HEK293 (cell line): ENCODE measurements around the gene VANGL1.

Experiments
- CTCF ChIA-PET: fragments of 350-600 bp; formaldehyde crosslinking; extraction: SDS; loops from one replicate; lab custom pipeline; 2021; ENCODE audit warnings: antibody characterized with exemption; lab: Yijun Ruan, JAX
- POLR2A ChIA-PET: fragments of 300-600 bp; formaldehyde crosslinking; extraction: SDS; loops from one replicate; lab custom pipeline; 2020; ENCODE audit warnings: antibody characterized with exemption, inconsistent platforms; lab: Yijun Ruan, JAX
- H3K27ac ChIP-seq: fragments of 200-500 bp; sonication (Bioruptor generic); 2 replicates; pipeline ENCODE4 v1.5.1; 2014; ENCODE audit warnings: low read depth, low read length, control low read depth, inconsistent platforms; ENCODE audit errors: extremely low read depth
- H3K36me3 ChIP-seq, 2 experiments: fragments of 200-500 bp in 1 of 2; sonication (Bioruptor generic) in 1 of 2; 1 replicate in 1 of 2; 2 replicates in 1 of 2; pipeline ENCODE4 v1.5.1; 2014 to 2017; ENCODE audit warnings: inconsistent platforms in 2 of 2, low read length in 2 of 2; ENCODE audit not compliant: control insufficient read depth in 2 of 2, insufficient read depth in 1 of 2
- H3K4me1 ChIP-seq: fragments of 200-500 bp; sonication (Bioruptor generic); 2 replicates; pipeline ENCODE4 v1.5.1; 2014; ENCODE audit warnings: mild to moderate bottlenecking, low read length, inconsistent platforms; ENCODE audit not compliant: control insufficient read depth, insufficient read depth
- H3K4me3 ChIP-seq: 2 replicates; pipeline ENCODE4 v1.5.1; 2011; ENCODE audit warnings: low read depth, mild to moderate bottlenecking, control low read depth, low read length, moderate library complexity
- H3K9me3 ChIP-seq: fragments of 200-500 bp; sonication (Bioruptor generic); 2 replicates; pipeline ENCODE4 v1.5.1; 2014; ENCODE audit warnings: low read depth, low read length, inconsistent platforms; ENCODE audit not compliant: control insufficient read depth, insufficient read depth
- GLI4 ChIP-seq: fragments of 450-650 bp; formaldehyde crosslinking; IDR thresholded peaks from 2 replicates; pipeline ENCODE4 v1.5.1; 2016; ENCODE audit warnings: missing biosample characterization, missing genetic modification characterization
- HIC1 ChIP-seq: fragments of 450-650 bp; formaldehyde crosslinking; IDR thresholded peaks from 2 replicates; pipeline ENCODE4 v1.5.1; 2016; ENCODE audit warnings: missing biosample characterization, missing genetic modification characterization
- REST ChIP-seq: fragments of 450-650 bp; formaldehyde crosslinking; IDR thresholded peaks from 2 replicates; pipeline ENCODE4 v1.5.1; 2016; ENCODE audit warnings: missing biosample characterization, missing genetic modification characterization
- SCRT2 ChIP-seq: fragments of 450-650 bp; formaldehyde crosslinking; IDR thresholded peaks from 2 replicates; pipeline ENCODE4 v1.5.1; 2016; ENCODE audit warnings: missing biosample characterization, missing genetic modification characterization
- SETDB1 ChIP-seq: IDR thresholded peaks from one replicate; pipeline ENCODE4 v1.6.1; 2017; ENCODE audit warnings: mild to moderate bottlenecking, low read length, moderate library complexity, mixed read lengths; ENCODE audit not compliant: insufficient read length
- TCF7L2 ChIP-seq: IDR thresholded peaks from 2 replicates; pipeline ENCODE4 v1.6.1; 2011; ENCODE audit warnings: low read depth, mild to moderate bottlenecking, inconsistent platforms, low read length, moderate library complexity, borderline replicate concordance
- ZNF121 ChIP-seq: fragments of 450-650 bp; formaldehyde crosslinking; IDR thresholded peaks from 2 replicates; pipeline ENCODE4 v1.5.1; 2016; ENCODE audit warnings: missing biosample characterization, missing genetic modification characterization
- ZNF26 ChIP-seq: fragments of 450-650 bp; formaldehyde crosslinking; IDR thresholded peaks from 2 replicates; pipeline ENCODE4 v1.5.1; 2016; ENCODE audit warnings: missing biosample characterization, missing genetic modification characterization
- ZNF398 ChIP-seq: fragments of 450-650 bp; formaldehyde crosslinking; IDR thresholded peaks from 2 replicates; pipeline ENCODE4 v1.5.1; 2017; ENCODE audit warnings: missing biosample characterization, missing genetic modification characterization
- ZNF404 ChIP-seq: fragments of 450-650 bp; formaldehyde crosslinking; IDR thresholded peaks from 2 replicates; pipeline ENCODE4 v1.5.1; 2017; ENCODE audit warnings: missing biosample characterization, missing genetic modification characterization
- ZNF416 ChIP-seq: fragments of 450-650 bp; formaldehyde crosslinking; IDR thresholded peaks from 2 replicates; pipeline ENCODE4 v1.5.1; 2016; ENCODE audit warnings: missing biosample characterization, missing genetic modification characterization
- ZNF521 ChIP-seq: fragments of 450-650 bp; formaldehyde crosslinking; IDR thresholded peaks from 2 replicates; pipeline ENCODE4 v1.5.1; 2017; ENCODE audit warnings: missing biosample characterization, mild to moderate bottlenecking, missing genetic modification characterization
- ZNF560 ChIP-seq: fragments of 450-650 bp; formaldehyde crosslinking; IDR thresholded peaks from 2 replicates; pipeline ENCODE4 v1.5.1; 2017; ENCODE audit warnings: missing biosample characterization, missing genetic modification characterization, borderline replicate concordance
- ZNF596 ChIP-seq: fragments of 450-650 bp; IDR thresholded peaks from 2 replicates; pipeline ENCODE4 v1.5.0; 2018; ENCODE audit warnings: missing biosample characterization, mild to moderate bottlenecking, missing genetic modification characterization, moderate library complexity
- ZNF610 ChIP-seq: fragments of 450-650 bp; formaldehyde crosslinking; IDR thresholded peaks from 2 replicates; pipeline ENCODE4 v1.5.1; 2016; ENCODE audit warnings: missing biosample characterization, missing genetic modification characterization, borderline replicate concordance
- ZNF747 ChIP-seq: fragments of 450-650 bp; formaldehyde crosslinking; IDR thresholded peaks from 2 replicates; pipeline ENCODE4 v1.5.1; 2016; ENCODE audit warnings: missing biosample characterization, missing genetic modification characterization
- ZNF768 ChIP-seq: fragments of 450-650 bp; formaldehyde crosslinking; IDR thresholded peaks from 2 replicates; pipeline ENCODE4 v1.5.1; 2018; ENCODE audit warnings: missing biosample characterization, mild to moderate bottlenecking, missing genetic modification characterization
- ZNF792 ChIP-seq: fragments of 450-650 bp; formaldehyde crosslinking; IDR thresholded peaks from 2 replicates; pipeline ENCODE4 v1.5.1; 2016; ENCODE audit warnings: missing biosample characterization, missing genetic modification characterization
- ZSCAN30 ChIP-seq: fragments of 450-650 bp; IDR thresholded peaks from 2 replicates; pipeline ENCODE4 v1.5.1; 2018; ENCODE audit warnings: missing biosample characterization, mild to moderate bottlenecking, missing genetic modification characterization, moderate library complexity
- TF ChIP-seq, protein P1 (sequence below): fragments of 450-650 bp; formaldehyde crosslinking; IDR thresholded peaks from 2 replicates; pipeline ENCODE4 v1.5.1; 2016; ENCODE audit warnings: missing biosample characterization, missing genetic modification characterization
- TF ChIP-seq, protein P2 (sequence below): fragments of 450-650 bp; formaldehyde crosslinking; IDR thresholded peaks from 2 replicates; pipeline ENCODE4 v1.5.1; 2016; ENCODE audit warnings: missing biosample characterization, missing genetic modification characterization
- TF ChIP-seq, protein P3 (sequence below): fragments of 450-650 bp; formaldehyde crosslinking; IDR thresholded peaks from 2 replicates; pipeline ENCODE4 v1.5.1; 2017; ENCODE audit warnings: missing biosample characterization, missing genetic modification characterization

VANGL1 gene

GRCh38 chr1:115595279-115596079, 46.3 kb upstream of the VANGL1 start (continued):
- TF ChIP-seq ZNF398 (tag by site-specific recombination) (no peak), GLI4 (tag by site-specific recombination) (no peak), ZNF121 (tag by site-specific recombination) (no peak), ZNF416 (tag by site-specific recombination) (no peak), SCRT2 (tag by site-specific recombination) (no peak), ZNF26 (no peak), ZNF792 (tag by site-specific recombination) (no peak), REST (no peak), ZNF747 (tag by site-specific recombination) (no peak), ZSCAN30 (peak; percentile 73; the same call in 1 of the 2 replicates), ZNF610 (tag by site-specific recombination) (no peak), ZNF560 (tag by site-specific recombination) (no peak), ZNF404 (no peak)
- TF ChIP-seq, protein P1, sequence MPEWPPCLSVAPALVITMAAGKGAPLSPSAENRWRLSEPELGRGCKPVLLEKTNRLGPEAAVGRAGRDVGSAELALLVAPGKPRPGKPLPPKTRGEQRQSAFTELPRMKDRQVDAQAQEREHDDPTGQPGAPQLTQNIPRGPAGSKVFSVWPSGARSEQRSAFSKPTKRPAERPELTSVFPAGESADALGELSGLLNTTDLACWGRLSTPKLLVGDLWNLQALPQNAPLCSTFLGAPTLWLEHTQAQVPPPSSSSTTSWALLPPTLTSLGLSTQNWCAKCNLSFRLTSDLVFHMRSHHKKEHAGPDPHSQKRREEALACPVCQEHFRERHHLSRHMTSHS (tag by site-specific recombination): no peak
- TF ChIP-seq, protein P2, sequence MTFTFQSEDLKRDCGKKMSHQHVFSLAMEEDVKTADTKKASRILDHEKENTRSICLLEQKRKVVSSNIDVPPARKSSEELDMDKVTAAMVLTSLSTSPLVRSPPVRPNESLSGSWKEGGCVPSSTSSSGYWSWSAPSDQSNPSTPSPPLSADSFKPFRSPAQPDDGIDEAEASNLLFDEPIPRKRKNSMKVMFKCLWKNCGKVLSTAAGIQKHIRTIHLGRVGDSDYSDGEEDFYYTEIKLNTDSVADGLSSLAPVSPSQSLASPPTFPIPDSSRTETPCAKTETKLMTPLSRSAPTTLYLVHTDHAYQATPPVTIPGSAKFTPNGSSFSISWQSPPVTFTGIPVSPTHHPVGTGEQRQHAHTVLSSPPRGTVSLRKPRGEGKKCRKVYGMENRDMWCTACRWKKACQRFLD: no peak
- TF ChIP-seq, all 188 proteins: peak for 12

DNA sequence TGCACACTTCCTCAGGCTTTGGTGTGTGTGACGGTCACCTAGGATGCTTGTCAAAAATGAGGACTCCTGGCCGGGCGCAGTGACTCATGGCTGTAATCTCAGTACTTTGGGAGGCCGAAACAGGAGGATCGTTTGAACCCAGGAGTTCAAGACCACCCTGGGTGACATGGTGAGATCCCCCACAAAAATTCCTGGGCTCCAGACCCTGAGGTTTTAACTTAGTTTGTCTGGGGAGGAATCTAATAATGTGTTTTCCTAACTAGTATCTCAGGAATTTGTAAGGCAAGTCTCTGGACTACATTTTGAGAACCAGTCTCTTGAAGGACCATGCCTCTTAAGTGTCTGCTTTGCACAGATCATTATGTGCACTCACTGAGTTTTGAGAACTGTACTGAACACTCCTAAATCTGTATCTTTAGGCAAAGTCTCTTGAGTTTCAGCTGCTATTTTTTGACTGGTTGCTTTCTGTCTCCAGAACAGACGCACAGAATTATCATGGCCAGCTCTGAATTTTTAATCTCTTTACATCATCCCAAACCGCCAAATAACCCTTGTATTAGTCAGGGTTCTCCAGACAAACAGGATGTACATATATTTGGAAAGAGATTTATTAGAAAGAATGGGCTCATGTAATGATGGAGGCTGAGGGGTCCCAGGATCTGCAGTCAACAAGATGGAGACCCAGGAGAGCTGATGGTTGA, 45.5 kb upstream of the VANGL1 start:
- Histone ChIP-seq H3K4me3 (no peak overlapping the region), H3K27ac (no peak overlapping the region), H3K4me1 (no peaks in the 10 kb centered on the region), H3K9me3 (no peaks in the 10 kb centered on the region), H3K36me3 (no peaks in the 10 kb centered on the region)
- TF ChIP-seq TCF7L2 (no peak), ZNF768 (tag by site-specific recombination) (no peak), ZNF521 (tag by site-specific recombination) (no peak), ZNF610 (tag by site-specific recombination) (no peak), SETDB1 (no peak), HIC1 (tag by site-specific recombination) (no peak), ZNF596 (tag by site-specific recombination) (no peak), ZNF416 (tag by site-specific recombination) (no peak)
- TF ChIP-seq, protein P3, sequence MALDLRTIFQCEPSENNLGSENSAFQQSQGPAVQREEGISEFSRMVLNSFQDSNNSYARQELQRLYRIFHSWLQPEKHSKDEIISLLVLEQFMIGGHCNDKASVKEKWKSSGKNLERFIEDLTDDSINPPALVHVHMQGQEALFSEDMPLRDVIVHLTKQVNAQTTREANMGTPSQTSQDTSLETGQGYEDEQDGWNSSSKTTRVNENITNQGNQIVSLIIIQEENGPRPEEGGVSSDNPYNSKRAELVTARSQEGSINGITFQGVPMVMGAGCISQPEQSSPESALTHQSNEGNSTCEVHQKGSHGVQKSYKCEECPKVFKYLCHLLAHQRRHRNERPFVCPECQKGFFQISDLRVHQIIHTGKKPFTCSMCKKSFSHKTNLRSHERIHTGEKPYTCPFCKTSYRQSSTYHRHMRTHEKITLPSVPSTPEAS (tag by site-specific recombination): no peak
- POLR2A ChIA-PET: no interaction called here
- CTCF ChIA-PET: interaction anchor here (0.7 to 8.0 kb wide), 54 partner anchors 8 to 845 kb away, joined by 3 to 104 read pairs (median 5); no protein-coding TSS in a partner anchor
